Smooth muscle cell (in vitro differentiated cells): Measurements from ENCODE around the gene WDR86. TPM values are rescaled to one million over a fixed set of nuclear protein-coding genes. Genes with fewer than 3 reads are reported as not detected.

ENCODE experiments used
- DNase-seq: peaks from one replicate; lab custom pipeline; 2025; ENCODE audit not compliant: unreplicated experiment; lab: John Stamatoyannopoulos, UW
- H2AFZ ChIP-seq: fragments of 200-600 bp; sonication (generic); 2 replicates; pipeline ENCODE4 v1.6.0; 2016; ENCODE audit warnings: antibody characterized with exemption, low read depth, mild to moderate bottlenecking
- H3F3A ChIP-seq: fragments of 200-600 bp; sonication (generic); 2 replicates; pipeline ENCODE4 v1.6.0; 2017; ENCODE audit warnings: antibody characterized with exemption, low read depth
- H3K27ac ChIP-seq: fragments of 200-600 bp; sonication (generic); 2 replicates; pipeline ENCODE4 v1.5.1; 2016; ENCODE audit warnings: low read depth, mild to moderate bottlenecking
- H3K27me3 ChIP-seq: fragments of 200-600 bp; sonication (generic); 2 replicates; pipeline ENCODE4 v1.6.1; 2016; ENCODE audit warnings: low read depth, mild to moderate bottlenecking
- H3K36me3 ChIP-seq: fragments of 200-600 bp; sonication (generic); 2 replicates; pipeline ENCODE4 v1.5.1; 2016; ENCODE audit warnings: low read depth
- H3K4me1 ChIP-seq: fragments of 200-600 bp; sonication (generic); 2 replicates; pipeline ENCODE4 v1.5.1; 2016; ENCODE audit warnings: low read depth
- H3K4me2 ChIP-seq: fragments of 200-600 bp; sonication (generic); 2 replicates; pipeline ENCODE4 v1.6.0; 2016; ENCODE audit warnings: mild to moderate bottlenecking
- H3K4me3 ChIP-seq: fragments of 200-600 bp; sonication (generic); 2 replicates; pipeline ENCODE4 v1.5.1; 2016; ENCODE audit warnings: mild to moderate bottlenecking
- H3K79me2 ChIP-seq: fragments of 200-600 bp; sonication (generic); 2 replicates; pipeline ENCODE4 v1.6.0; 2016; ENCODE audit warnings: low read depth, mild to moderate bottlenecking
- H3K9ac ChIP-seq: fragments of 200-600 bp; sonication (generic); 2 replicates; pipeline ENCODE4 v1.6.0; 2016; ENCODE audit warnings: low read depth
- H3K9me3 ChIP-seq: fragments of 200-600 bp; sonication (generic); replicated peaks from 2 replicates; pipeline ENCODE4 v1.5.1; 2016; ENCODE audit warnings: low read depth
- H4K20me1 ChIP-seq: fragments of 200-600 bp; sonication (generic); 2 replicates; pipeline ENCODE4 v1.6.0; 2016; ENCODE audit warnings: low read depth
- WGBS: methylation state at CpG from one replicate; pipeline ENCODE4 v1.1.7; 2016; ENCODE audit warnings: low lambda C conversion rate; 5-methylcytosine and 5-hydroxymethylcytosine counted together
- polyA plus RNA-seq: library from polyadenylated mRNA; unstranded; fragments of >200 nt; fragmentation: Nextera tagmentation; extraction: Ambion mirVana; gene quantifications from 2 replicates; pipeline ENCODE4 v1.2.1, GENCODE V29; 2016
- total RNA-seq: library from RNA; depleted of rRNA; stranded (reverse); fragments of >200 nt; gene quantifications from 2 replicates; pipeline ENCODE4 v1.2.3, GENCODE V29; 2014
- TF ChIP-seq, protein P1 (sequence below): fragments of 200-600 bp; sonication (generic); IDR thresholded peaks from 2 replicates; pipeline ENCODE4 v1.5.1; 2017; ENCODE audit warnings: borderline replicate concordance, mild to moderate bottlenecking, antibody characterized with exemption; ENCODE audit not compliant: insufficient read depth, poor library complexity, severe bottlenecking

WDR86 gene
- total and polyA plus RNA-seq, 2 experiments from 2014 or later, result 1.3 to 4.1 TPM

DNA sequence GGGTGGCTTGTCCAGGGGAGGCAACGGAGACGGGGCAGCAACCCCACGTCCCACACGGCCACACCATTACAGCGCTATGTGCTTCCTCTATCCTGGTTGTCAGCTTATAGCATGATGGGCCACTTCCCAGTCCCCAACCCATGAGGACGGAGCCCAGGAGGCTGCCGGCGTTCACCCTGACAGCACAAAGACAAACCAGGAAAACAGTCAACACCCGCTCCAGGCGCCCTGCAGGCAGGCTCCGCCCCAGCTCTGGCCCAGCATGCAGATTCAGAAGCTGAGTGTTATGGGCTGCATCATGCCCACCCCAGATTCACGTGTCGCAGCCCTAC is 14.8 kb downstream of the WDR86 start:
- no peaks in the 10 kb centered on the region for H3F3A ChIP-seq
- WGBS, result 82% methylated on average over 13 of the region's 13 CpGs
- DNase-seq, result no peak

DNA sequence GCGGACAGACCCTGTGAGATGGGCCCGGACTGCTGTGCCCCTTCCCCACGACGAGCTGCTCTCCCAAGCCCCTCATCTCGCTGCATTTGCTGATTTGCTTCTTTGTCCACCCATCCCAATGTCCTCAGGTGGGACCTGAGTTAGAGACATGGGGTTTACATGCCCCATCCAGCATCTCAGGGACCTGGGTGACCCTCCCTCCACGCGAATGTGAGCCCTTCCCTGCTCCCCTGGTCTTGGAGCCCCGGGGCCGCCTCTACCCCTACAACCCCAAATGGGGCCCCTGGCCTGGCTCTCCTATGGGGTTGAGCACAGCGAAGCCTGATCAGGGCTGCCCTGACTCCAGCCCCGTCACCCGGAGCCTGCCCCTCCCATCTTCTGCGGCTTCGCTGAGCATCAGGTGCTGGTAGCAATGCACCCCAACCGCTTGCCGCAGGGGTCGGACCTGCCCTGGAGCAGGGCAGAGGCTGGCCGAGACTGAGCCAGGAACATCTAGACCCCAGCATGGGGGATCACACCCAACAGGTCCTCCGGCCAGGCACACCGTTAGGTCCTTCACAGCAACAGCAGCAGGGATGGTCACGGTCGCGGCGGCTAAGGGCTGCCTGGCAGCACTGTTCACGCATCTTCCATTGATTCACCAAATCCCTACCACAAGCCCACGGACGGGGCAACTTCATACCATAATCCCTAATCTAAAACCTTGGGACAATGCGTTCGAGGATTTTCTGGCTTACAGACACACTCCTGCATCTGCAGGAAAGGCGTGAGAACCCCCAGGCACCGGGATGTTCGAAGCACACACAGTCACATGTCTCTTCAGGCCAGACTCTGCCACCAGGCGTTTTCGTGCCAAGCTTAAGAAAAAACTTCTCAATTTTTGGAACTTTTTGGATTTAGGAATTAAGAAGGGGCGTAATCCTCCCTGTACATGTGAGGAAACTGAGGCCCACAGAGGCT is 15.5 kb downstream of the WDR86 start:
- H3K9ac ChIP-seq, result no peak overlapping the region
- H3K4me1 ChIP-seq, result peaks cover 3% of the 10 kb centered on the region
- H3K4me2 ChIP-seq, result no peak overlapping the region
- no peaks in the 10 kb centered on the region for H3K9me3 ChIP-seq
- TF ChIP-seq, protein P1, sequence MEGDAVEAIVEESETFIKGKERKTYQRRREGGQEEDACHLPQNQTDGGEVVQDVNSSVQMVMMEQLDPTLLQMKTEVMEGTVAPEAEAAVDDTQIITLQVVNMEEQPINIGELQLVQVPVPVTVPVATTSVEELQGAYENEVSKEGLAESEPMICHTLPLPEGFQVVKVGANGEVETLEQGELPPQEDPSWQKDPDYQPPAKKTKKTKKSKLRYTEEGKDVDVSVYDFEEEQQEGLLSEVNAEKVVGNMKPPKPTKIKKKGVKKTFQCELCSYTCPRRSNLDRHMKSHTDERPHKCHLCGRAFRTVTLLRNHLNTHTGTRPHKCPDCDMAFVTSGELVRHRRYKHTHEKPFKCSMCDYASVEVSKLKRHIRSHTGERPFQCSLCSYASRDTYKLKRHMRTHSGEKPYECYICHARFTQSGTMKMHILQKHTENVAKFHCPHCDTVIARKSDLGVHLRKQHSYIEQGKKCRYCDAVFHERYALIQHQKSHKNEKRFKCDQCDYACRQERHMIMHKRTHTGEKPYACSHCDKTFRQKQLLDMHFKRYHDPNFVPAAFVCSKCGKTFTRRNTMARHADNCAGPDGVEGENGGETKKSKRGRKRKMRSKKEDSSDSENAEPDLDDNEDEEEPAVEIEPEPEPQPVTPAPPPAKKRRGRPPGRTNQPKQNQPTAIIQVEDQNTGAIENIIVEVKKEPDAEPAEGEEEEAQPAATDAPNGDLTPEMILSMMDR, result no peak
- H3K79me2 ChIP-seq, result no peaks in the 10 kb centered on the region
- no peak overlapping the region for H3K4me3 ChIP-seq
- no peaks in the 10 kb centered on the region for H3K27me3 ChIP-seq
- no peaks in the 10 kb centered on the region for H3F3A ChIP-seq
- WGBS, result 96% methylated on average over 34 of the region's 35 CpGs
- H3K36me3 ChIP-seq, result no peaks in the 10 kb centered on the region
- DNase-seq, result no peak
- H2AFZ ChIP-seq, result no peak overlapping the region
- H3K27ac ChIP-seq, result no peak overlapping the region
- no peaks in the 10 kb centered on the region for H4K20me1 ChIP-seq

More for the DNA sequence above, 14.8 kb downstream of the WDR86 start:
- Histone ChIP-seq H3K4me2 (no peak overlapping the region), H3K36me3 (no peaks in the 10 kb centered on the region), H3K9ac (no peak overlapping the region), H3K27ac (no peak overlapping the region), H3K4me3 (no peak overlapping the region), H3K4me1 (peaks cover 3% of the 10 kb centered on the region), H2AFZ (no peak overlapping the region), H3K79me2 (no peaks in the 10 kb centered on the region), H3K27me3 (no peaks in the 10 kb centered on the region), H3K9me3 (no peaks in the 10 kb centered on the region), H4K20me1 (no peaks in the 10 kb centered on the region)
- TF ChIP-seq, protein P1, result no peak

DNA sequence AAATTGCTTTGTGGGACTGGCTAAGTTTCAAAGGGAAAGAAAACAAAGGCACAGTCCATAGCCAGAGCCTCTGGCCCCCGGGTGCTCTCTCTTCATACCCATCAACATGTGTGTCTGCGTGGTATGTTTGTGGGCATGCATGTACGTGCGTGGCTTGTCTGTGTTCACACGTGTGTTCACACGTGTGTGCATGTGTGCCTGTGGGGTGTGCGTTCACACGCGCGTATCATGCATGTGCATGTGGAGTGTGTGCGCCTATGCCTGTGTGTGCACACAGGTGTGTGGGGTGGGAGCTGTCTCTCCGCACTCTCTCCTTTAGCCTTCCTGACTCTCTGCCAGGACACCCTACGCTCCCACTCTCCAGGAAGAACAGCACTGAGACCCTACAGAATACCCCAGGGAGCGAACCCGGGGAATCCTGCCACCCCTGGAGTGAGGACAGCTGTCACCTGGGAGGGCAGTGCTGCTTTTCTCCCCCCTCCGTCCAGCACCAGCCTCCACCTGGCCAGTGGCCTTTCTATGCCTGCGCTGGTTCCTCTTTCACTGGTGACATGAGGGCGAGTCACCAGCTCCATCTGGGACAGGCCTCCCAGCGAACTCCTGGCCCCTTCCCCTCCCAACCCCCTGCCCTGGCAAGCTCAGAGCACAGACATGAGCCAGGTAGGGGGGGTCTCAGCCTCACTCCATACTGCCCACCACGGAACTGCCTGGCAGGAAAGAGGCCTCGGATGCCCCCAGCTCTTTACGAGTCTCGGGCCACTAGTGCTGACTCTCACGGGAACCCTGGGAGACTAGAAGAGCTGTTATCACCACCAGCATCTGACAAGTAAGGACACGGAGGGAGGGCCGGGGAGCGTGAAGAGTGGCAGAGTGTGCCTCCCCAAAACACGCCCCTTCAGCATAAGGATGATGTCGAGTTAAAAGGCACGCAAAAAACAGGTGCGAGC is 16.5 kb downstream of the WDR86 start:
- H3K27me3 ChIP-seq, result no peaks in the 10 kb centered on the region
- H4K20me1 ChIP-seq, result no peaks in the 10 kb centered on the region
- WGBS, result 89% methylated on average over 31 of the region's 31 CpGs
- H3K4me1 ChIP-seq, result peaks cover 3% of the 10 kb centered on the region
- no peaks in the 10 kb centered on the region for H3K79me2 ChIP-seq
- no peaks in the 10 kb centered on the region for H3F3A ChIP-seq
- TF ChIP-seq, protein P1, result no peak
- H3K9ac ChIP-seq, result no peak overlapping the region
- no peak overlapping the region for H3K4me2 ChIP-seq
- no peak overlapping the region for H3K27ac ChIP-seq
- no peak for DNase-seq
- no peak overlapping the region for H3K4me3 ChIP-seq
- no peaks in the 10 kb centered on the region for H3K9me3 ChIP-seq
- no peak overlapping the region for H2AFZ ChIP-seq
- no peaks in the 10 kb centered on the region for H3K36me3 ChIP-seq
